ENCODE data around the gene PRKCA.
"Not testable (repeated sequence)": the region's sequence is repeated elsewhere in the genome, so short reads cannot be mapped to it uniquely, and the experiment has no call there.

The PRKCA gene

DNA sequence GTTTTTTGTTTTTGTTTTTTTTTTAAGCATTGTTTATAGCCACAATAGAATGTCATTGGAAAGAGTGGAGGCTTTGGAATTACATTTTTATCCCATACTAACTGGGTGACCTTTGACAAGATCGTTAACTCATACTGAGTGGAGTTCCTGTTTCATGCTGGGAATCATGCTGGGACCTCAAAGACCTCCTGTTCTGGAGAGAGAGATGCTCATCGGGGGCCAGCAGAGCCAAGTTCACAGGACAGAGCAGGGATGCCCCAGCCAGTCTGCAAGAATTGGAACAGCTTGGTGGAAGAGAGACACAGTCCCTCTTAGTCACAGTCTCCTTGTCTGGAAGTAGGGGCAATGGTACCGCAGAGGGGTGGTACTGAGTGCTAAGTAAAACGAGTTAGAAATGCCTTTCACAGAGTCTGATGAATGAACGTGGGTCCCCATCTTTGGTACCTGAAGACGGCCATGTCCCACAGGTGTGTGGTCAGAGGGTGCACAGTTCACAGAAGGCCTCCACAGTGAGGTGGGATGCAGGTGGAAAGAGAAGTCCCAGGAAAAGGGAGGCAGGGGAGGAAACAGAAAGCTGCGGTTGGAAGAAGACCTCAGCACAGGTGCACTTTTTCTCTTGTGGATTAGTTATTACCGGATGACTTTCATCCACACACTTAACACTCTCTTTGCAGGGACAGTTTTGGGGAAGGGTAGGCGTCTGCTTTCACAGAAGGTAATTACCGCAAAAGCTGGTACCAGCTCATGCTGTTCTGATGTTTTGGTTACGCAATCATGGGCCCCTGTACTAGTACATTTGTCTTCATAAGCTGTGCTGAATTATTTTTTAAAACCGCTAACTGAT is 147.8 kb downstream of the PRKCA start:
- ATAC-seq (peak; percentile 80), DNase-seq (no peak)
- Mint-ChIP-seq H3K9me3 (peaks cover 4 to 7% of the 10 kb centered on the region in 2 donors), H3K27ac (peak overlapping the region; percentile 1 to 23), H3K27me3 (no peaks in the 10 kb centered on the region), H3K4me1 (peaks cover 78% of the 10 kb centered on the region), H3K4me3 (peak overlapping the region; percentile 30 to 34)

DNA sequence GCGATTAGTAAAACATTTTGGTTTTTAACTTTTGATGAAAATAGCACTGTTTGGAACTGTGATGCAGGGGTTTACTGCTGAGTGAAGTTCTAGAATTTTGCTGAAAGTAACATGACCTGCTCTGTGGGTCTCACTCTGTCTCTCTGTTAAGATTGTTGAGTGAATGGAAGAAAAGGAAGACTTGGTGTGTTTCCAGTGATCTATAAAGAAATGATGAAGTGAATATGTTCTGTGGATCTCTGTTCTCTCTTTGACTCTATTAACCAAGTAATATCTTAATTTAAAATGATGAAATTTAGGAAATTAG is 148.4 kb downstream of the PRKCA start:
- peaks cover 72% of the 10 kb centered on the region for H3K4me1 Mint-ChIP-seq
- H3K27ac Mint-ChIP-seq = no peak overlapping the region
- peak overlapping the region in 1 of 2 donors; percentile 30 for H3K4me3 Mint-ChIP-seq
- peaks cover 4 to 11% of the 10 kb centered on the region in 2 donors for H3K9me3 Mint-ChIP-seq
- DNase-seq (no peak), ATAC-seq (peak; percentile 66)
- H3K27me3 Mint-ChIP-seq = no peaks in the 10 kb centered on the region

DNA sequence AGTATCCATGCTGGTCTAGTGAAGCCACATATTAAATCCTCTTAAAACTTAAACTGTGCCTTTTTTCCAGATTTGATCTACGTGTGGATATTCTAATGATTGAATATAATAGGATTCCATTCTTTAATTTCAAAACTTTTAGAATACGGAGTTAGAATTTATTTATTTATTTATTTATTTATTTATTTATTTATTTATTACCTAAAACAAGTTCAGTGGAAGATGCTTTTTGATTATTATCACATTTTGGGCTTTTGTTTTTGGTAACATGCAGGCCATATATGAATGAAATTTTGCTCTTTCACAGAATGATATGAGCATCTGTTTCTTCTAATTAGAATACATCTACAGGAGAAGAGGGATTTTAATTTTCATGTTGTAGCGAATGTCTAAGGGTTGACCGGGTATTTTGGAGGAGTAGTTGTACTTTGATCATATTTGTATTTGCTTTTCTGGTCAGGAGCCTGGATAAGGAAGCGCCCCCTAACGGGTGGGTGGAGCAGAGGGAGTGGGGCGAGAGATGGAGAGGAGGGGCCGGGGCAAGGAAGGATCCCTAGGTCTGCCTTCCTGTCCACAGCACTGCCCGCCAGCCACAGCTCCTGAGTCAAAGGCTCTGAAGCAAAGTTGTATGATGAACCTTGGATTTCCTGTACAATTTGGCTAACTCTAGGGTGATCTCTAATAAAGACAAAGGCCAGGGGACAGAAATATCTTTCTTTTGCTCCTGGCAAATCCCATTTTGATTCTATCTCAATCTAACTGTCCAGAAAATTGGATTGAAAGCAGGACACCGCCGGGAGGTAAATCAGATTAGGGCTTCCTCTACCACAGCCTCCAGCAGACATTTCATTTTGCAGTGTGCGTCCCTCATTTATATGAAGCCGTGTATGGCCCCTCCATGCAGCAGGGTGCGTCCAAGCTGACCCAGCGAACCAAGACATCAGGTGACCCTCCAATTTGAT is 149.1 kb downstream of the PRKCA start:
- no peak for DNase-seq
- Mint-ChIP-seq H3K9me3 (peaks cover 4 to 18% of the 10 kb centered on the region in 2 donors), H3K27ac (no peak overlapping the region), H3K4me1 (peaks cover 65% of the 10 kb centered on the region), H3K27me3 (no peaks in the 10 kb centered on the region), H3K4me3 (peak overlapping the region in 1 of 2 donors; percentile 4)
- no peak for ATAC-seq

DNA sequence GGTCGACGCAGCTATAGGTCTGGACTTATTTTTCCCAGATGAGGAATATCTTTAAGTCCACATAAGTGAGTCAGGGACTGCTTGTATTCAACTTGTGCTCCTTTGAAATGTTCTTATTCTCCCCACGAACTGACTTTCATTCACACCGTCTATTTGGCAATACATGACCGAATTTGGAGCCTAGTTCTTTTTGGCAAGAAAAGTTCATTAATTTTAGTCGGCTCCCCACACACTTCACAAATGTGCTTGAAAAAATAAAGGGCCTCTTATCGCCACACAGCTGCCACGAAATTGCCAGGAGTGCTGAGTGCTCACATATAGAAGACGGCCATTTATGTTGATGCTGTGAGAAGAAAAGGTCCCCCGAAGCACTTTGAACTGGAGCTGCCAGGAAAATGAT is 152.6 kb downstream of the PRKCA start:
- DNase-seq (no peak), ATAC-seq (no peak)
- Mint-ChIP-seq H3K4me1 (peaks cover 53% of the 10 kb centered on the region), H3K9me3 (peaks cover 21 to 34% of the 10 kb centered on the region in 2 donors), H3K27ac (no peak overlapping the region), H3K4me3 (no peak overlapping the region), H3K27me3 (no peaks in the 10 kb centered on the region)

DNA sequence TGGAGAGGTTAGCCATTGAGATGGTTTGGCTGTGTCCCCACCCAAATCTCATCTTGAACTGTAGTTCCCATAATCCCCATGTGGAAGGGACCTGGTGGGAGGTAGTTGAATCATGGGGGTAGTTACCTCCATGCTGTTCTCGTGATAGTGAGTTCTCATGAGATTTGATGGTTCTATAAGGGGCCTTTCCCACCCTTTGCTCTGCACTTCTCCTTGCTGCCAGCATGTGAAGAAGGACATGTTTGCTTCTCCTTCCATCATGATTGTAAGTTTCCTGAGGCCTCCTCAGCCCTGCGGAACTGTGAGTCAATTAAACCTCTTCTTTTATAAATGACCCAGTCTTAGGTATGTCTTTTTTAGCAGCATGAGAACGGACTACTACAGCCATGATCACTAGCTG is 155.1 kb downstream of the PRKCA start:
- ATAC-seq, H3K27me3 Mint-ChIP-seq, H3K4me3 Mint-ChIP-seq, H3K27ac Mint-ChIP-seq, DNase-seq: not testable (repeated sequence)
- Mint-ChIP-seq H3K9me3 (peaks cover 21 to 34% of the 10 kb centered on the region in 2 donors), H3K4me1 (peaks cover 48% of the 10 kb centered on the region)

DNA sequence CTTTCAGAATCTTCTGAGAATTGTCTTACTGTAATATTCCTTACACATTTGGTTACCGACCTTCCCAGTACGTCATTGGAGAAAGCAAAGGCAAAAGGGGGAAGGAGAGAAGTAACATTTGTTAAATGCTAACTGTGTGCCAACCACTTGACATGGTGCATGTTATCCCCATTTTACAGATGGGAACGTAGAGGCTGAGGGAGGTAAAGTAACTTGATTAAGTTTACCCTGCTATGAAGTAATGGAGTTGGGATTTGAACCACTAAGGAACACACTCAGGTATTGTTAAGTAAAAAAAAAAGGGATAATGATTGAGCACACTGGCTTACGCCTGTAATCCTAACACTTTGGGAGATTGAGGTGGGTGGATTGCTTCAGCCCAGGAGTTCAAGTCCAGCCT is 156.4 kb downstream of the PRKCA start:
- ATAC-seq (no peak), DNase-seq (no peak)
- Mint-ChIP-seq H3K4me3 (no peak overlapping the region), H3K27me3 (no peaks in the 10 kb centered on the region), H3K9me3 (peaks cover 21 to 34% of the 10 kb centered on the region in 2 donors), H3K4me1 (peaks cover 50% of the 10 kb centered on the region), H3K27ac (peak overlapping the region in 1 of 2 donors; percentile 5)

DNA sequence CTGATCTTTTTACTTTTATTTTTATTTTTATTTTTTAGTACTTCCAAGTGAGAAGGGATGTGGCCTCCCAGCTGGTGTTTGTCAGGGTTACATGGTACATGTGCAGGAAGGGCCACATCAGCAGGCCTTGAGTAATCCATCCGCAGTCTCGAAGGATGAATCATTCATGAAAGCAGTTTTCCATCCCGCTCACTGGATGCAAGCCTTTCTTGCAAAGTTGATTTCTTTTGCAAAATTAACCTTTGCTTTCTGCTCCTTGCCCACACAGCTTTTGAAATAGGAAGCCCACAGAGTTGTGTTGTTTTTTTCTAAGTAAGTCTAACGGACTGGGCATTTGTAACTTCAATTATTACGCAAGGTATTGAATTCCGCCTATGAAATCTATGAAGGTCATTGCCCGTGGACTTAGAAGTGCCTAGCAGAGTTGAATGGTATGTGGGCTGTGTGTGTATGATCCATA is 157.4 kb downstream of the PRKCA start:
- Mint-ChIP-seq H3K4me3 (no peak overlapping the region), H3K27ac (no peak overlapping the region), H3K27me3 (no peaks in the 10 kb centered on the region), H3K4me1 (peaks cover 45% of the 10 kb centered on the region), H3K9me3 (peaks cover 17 to 27% of the 10 kb centered on the region in 2 donors)
- ATAC-seq (no peak), DNase-seq (no peak)

DNA sequence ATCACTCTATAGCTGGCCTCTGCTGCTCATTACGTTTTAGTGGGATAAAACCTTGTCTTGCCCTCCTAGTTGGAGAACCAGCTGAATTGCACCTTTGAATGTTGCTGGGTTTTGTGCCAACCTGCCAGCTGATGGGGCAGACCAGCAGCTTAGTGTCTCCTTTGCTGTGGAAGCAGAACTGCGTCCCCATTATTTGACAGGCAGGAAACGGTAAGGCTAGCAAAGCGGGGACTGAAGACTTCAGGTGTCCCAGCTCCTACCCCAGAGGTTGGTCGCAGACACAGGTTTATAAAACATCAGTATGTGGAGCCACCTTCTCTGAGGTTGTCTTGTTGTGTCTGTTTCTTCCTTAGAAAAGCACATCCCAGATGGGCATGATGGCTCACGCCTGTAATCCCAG is 158.1 kb downstream of the PRKCA start:
- peaks cover 45% of the 10 kb centered on the region for H3K4me1 Mint-ChIP-seq
- H3K27me3 Mint-ChIP-seq = no peaks in the 10 kb centered on the region
- H3K27ac Mint-ChIP-seq = no peak overlapping the region
- DNase-seq = no peak
- H3K9me3 Mint-ChIP-seq = peaks cover 17 to 25% of the 10 kb centered on the region in 2 donors
- H3K4me3 Mint-ChIP-seq = no peak overlapping the region
- ATAC-seq = no peak

DNA sequence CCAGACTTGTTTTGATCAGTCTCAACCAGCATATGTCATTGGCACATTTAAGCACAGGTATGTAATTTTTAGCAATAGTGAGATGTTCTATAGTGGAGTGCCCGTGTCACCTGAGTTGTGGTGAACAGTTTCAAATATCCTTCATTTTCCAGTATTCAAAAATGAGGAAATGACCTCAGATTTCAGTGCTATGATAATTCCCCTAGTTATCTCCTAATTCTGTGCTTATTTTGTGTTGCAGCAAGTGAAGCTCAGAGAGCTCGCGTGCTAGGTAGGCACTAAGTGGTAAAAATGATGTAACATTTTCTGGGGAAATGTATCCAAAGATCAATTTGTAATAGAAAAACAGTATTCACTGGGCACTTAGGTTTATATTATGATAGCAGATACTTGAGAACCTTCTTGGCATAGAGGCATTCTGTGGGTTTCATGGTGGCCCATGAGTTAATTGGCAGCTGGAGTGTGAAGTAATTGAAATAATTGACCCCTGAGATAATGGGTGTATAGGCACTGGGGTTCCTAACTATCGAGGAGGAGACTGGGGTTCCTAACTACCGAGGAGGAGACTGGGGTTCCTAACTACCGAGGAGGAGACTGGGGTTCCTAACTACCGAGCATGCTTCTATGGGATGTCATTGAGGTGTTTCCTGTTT is 159.1 kb downstream of the PRKCA start:
- peak overlapping the region in 1 of 2 donors; percentile 57 for H3K27ac Mint-ChIP-seq
- H3K9me3 Mint-ChIP-seq = peaks cover 16 to 17% of the 10 kb centered on the region in 2 donors
- no peak for DNase-seq
- peaks cover 54% of the 10 kb centered on the region for H3K4me1 Mint-ChIP-seq
- ATAC-seq = no peak
- H3K27me3 Mint-ChIP-seq = no peaks in the 10 kb centered on the region
- no peak overlapping the region for H3K4me3 Mint-ChIP-seq

DNA sequence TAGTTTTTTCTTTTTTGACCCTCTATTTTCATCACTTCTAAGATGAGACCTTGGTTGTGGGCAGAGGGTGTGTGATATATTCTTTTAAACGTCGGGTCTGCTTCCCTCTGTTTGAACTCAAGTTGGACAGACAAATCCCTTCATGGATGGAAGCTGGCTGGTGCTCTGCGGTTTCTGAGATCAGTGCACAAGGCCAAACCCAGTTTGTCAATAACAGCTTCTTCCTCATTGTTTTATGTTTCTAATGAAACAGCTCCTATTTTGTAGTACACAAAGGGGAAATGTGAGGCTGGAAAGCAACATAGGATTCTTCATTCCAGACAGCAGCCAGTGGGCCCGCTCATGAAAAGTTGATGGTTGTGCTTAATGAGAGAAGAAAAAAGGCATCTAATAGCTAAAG is 159.6 kb downstream of the PRKCA start:
- H3K27ac Mint-ChIP-seq = peak overlapping the region in 1 of 2 donors; percentile 57
- DNase-seq (no peak), ATAC-seq (no peak)
- no peak overlapping the region for H3K4me3 Mint-ChIP-seq
- H3K9me3 Mint-ChIP-seq = peaks cover 10 to 12% of the 10 kb centered on the region in 2 donors
- H3K27me3 Mint-ChIP-seq = no peaks in the 10 kb centered on the region
- peaks cover 60% of the 10 kb centered on the region for H3K4me1 Mint-ChIP-seq

DNA sequence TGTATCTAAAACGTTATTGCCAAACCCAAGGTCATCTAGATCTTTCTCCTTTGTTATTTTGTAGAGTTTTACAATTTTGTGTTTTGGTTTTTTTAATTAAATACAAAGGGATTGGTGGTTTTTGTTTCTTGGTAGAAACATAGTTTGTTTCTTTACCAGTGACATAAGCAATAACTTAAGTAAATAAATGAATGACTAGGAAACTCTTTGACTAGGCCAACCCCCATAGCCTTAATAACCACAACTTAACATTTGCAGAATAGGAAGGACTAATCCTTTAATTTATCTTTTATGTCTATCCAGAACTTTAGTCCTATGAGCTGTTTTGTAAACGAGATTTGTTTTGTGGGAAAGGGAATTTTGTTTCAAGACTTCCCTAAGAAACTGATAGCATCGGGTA is 162.5 kb downstream of the PRKCA start:
- H3K9me3 Mint-ChIP-seq = no peaks in the 10 kb centered on the region
- no peak for DNase-seq
- H3K27me3 Mint-ChIP-seq = no peaks in the 10 kb centered on the region
- peaks cover 78% of the 10 kb centered on the region for H3K4me1 Mint-ChIP-seq
- no peak overlapping the region for H3K4me3 Mint-ChIP-seq
- no peak for ATAC-seq
- no peak overlapping the region for H3K27ac Mint-ChIP-seq

DNA sequence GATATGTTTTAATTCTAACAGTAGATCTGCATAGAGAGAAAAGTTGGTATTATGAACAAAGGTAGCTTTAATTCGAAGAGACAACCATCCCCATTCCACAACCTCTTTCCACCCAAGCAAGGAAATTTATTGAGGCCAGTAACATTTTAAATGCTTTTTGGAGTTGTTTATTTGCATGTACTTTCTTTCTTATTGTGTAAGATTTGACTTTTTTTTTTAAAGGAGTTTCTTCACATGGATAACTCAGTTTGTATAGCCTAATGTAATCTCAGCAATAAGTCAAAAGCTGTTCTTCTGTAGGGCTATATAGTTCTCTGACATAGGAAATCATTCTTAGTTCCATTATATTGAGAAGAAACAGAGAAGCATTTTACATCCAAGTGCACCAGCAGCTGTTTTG is 163.3 kb downstream of the PRKCA start:
- no peaks in the 10 kb centered on the region for H3K9me3 Mint-ChIP-seq
- DNase-seq = no peak
- H3K4me3 Mint-ChIP-seq = no peak overlapping the region
- no peaks in the 10 kb centered on the region for H3K27me3 Mint-ChIP-seq
- peak overlapping the region in 1 of 2 donors; percentile 13 for H3K27ac Mint-ChIP-seq
- H3K4me1 Mint-ChIP-seq = peaks cover 84% of the 10 kb centered on the region
- no peak for ATAC-seq

DNA sequence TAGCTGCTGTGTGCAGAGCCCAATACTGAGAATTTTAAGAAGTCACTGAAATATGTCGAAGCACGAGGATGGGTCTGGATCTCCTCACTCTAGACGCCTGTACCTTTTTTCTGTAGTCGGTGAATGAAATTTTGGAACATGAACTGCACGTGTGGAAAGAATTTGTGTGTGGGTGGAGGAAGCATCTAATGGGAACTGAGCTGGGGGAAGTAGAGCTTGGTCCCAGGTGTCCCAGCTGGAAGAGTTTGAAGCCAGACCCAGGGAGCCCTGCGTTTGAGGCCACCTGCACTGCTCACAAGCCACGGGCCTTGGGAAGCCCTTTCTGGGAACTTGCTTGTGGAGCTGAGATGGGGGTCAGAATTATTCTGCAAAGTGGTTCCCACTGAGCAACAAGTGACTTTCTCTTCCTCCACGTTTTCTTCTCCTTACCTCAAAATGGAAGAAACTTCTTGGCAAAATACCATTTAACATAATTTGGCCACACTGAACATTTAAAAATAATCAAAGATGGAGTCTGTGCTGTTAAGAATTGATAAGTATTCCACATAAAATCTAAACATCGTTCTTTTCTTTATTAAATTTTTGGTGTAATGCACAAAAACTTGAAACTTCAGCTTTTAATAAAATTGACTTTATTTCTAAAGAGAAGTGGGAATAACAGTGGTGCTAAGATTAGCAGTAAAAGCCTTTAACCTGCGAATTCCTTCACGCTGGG is 163.8 kb downstream of the PRKCA start:
- H3K4me3 Mint-ChIP-seq = peak overlapping the region; percentile 31 to 82
- H3K27ac Mint-ChIP-seq = peak overlapping the region in 1 of 2 donors; percentile 71
- H3K27me3 Mint-ChIP-seq = no peaks in the 10 kb centered on the region
- no peaks in the 10 kb centered on the region for H3K9me3 Mint-ChIP-seq
- H3K4me1 Mint-ChIP-seq = peaks cover 84% of the 10 kb centered on the region
- no peak for DNase-seq
- no peak for ATAC-seq

DNA sequence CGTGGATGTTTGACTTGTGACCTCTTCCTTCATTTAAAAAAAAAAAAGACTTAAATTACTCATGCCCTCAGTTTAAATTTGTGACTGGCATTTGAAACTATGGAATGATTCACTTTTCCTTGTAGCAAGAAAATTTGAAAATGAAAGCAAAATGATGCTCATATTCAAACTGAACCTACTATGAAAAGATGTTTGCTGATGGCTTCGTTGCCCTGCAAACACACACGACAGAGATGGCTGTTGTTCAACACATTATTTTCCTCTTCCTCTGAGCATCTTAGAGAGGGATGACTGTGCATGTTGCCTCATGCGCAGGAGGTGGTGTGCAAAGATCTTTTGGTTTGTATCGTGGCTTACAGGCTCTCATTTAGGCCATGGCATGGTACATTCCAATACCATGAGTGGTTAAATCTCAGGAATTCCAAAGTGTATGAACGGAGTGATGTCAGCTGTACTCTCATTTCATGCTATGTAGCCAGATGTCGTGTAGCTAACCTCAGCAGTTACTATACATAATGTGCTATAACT is 164.5 kb downstream of the PRKCA start:
- H3K27me3 Mint-ChIP-seq = no peaks in the 10 kb centered on the region
- no peaks in the 10 kb centered on the region for H3K9me3 Mint-ChIP-seq
- DNase-seq = peak in 1 of 2 donors; percentile 74
- peak overlapping the region; percentile 65 to 82 for H3K4me3 Mint-ChIP-seq
- peak; percentile 97 for ATAC-seq
- H3K27ac Mint-ChIP-seq = peak overlapping the region; percentile 90 to 97
- peaks cover 84% of the 10 kb centered on the region for H3K4me1 Mint-ChIP-seq

DNA sequence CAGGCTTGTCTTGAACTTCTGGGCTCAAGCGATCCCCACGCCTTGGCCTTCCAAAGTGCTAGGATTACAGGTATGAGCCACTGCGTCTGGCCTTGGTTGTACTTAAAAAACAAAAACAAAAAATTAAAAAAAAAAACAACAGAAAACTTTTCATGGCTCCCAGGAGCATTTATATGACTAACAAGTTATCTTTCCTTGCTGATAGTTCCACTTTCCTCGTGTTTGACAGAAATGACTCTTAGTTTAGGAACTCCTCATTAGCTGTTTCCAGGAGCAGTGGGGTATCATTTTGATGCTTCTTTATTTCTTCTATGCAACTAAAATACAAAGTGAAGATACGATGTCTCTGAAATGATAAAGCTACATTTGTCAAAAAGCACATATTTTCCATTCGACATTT is 165.4 kb downstream of the PRKCA start:
- no peaks in the 10 kb centered on the region for H3K27me3 Mint-ChIP-seq
- H3K4me3 Mint-ChIP-seq = peak overlapping the region; percentile 18 to 82
- H3K4me1 Mint-ChIP-seq = peaks cover 88% of the 10 kb centered on the region
- ATAC-seq (no peak), DNase-seq (no peak)
- no peak overlapping the region for H3K27ac Mint-ChIP-seq
- H3K9me3 Mint-ChIP-seq = no peaks in the 10 kb centered on the region

Data from stimulated activated naive CD8-positive, alpha-beta T cell treated with anti-CD3 and anti-CD28 coated beads, Interleukin-15, amount 100 ng/mL, for 72 hours (primary cell).